Subcutaneous adipose tissue (tissue), 4 donors: ENCODE data around the gene PLA2G2E. TPM values are rescaled to one million over a fixed set of nuclear protein-coding genes. Genes with fewer than 3 reads are reported as not detected.

Experiments used
- CTCF ChIP-seq: fragments of 450-650 bp; IDR thresholded peaks from one replicate; pipeline ENCODE4 v1.5.1; 2016; ENCODE audit warnings: low read depth, mild to moderate bottlenecking, control low read depth, antibody characterized with exemption, moderate library complexity
- total RNA-seq, 4 donors: library from RNA; depleted of rRNA; stranded (reverse); fragments of >200 nt; gene quantifications; one replicate each; pipeline ENCODE4 v1.1.0, GENCODE V29; 2016

Gene PLA2G2E
- total RNA-seq, 4 donors from 2014 or later = not detected

- no peak for TF ChIP-seq CTCF
Measured at GRCh38 chr1:19884312-19884711, 39.1 kb downstream of the PLA2G2E start.

GRCh38 chr1:19882111-19883071, 41.0 kb downstream of the PLA2G2E start, which contains the start of gene OTUD3:
Gene OTUD3 (plus strand): TSS chr1:19882395. CDS start chr1:19882514, 119 bp downstream.
- no peak for TF ChIP-seq CTCF

GRCh38 chr1:19879661-19880060, 43.8 kb downstream of the PLA2G2E start:
- TF ChIP-seq CTCF = no peak

- no peak for TF ChIP-seq CTCF
Measured at GRCh38 chr1:19879227-19879626, 44.2 kb downstream of the PLA2G2E start.

GRCh38 chr1:19878637-19878985, 44.8 kb downstream of the PLA2G2E start:
- no peak for TF ChIP-seq CTCF

- no peak for TF ChIP-seq CTCF
Measured at GRCh38 chr1:19877821-19878636, 45.4 kb downstream of the PLA2G2E start.
